Heart left ventricle (tissue), 13 donors: ENCODE results near the gene OTOP3.

ENCODE experiments used
- CTCF ChIP-seq, 12 donors: fragments of 200-600 bp; sonication (generic) in 4 of 12; IDR thresholded peaks; one replicate each; pipeline versions ENCODE4 v1.5.0 to v1.8.0; 2018 to 2022; ENCODE audit warnings: antibody characterized with exemption in 12 of 12, mild to moderate bottlenecking in 5 of 12
- POLR2A ChIP-seq, 2 donors: fragments of 450-650 bp; IDR thresholded peaks; one replicate each; pipeline ENCODE4 v1.6.1; 2017; ENCODE audit warnings: antibody characterized with exemption in 2 of 2, mild to moderate bottlenecking in 2 of 2, moderate library complexity in 2 of 2
- donor health status: ischemic (EF 13 %, LVEDD 7.1; RV severe dilation, severe dysfunction).
- donor health status: DM: no; HTN: yes; CAD: no.
- donor health status: DM: no; HTN: no; CAD: no.
- donor health status: ischemic (EF 25% LVEDD 6.9; RV normal size, moderate dysfunction).
- donor health status: ischemic (EF 25% LVEDD 5.7; RV mildly dilated, moderate dysfunction).
- donor health status: ischemic (EF 35%, LVEDD 5.7; RV mildly dilated, moderate dysfunction).
- donor health status: nonischemic (EF 11% LVEDD 7.7; RV severe dilation, severe dysfunction).
- donor health status: DM: yes; HTN: yes; CAD: no.
- donor health status: PGD.
- donor health status: ischemic (EF 29% LVEDD 5.4; RV normal size, mild dysfunction).
- donor health status: nonischemic (EF 23%, LVEDD 6.1; RV moderate dilation, normal function).

GRCh38 chr17:74922172-74922571 is 13.5 kb upstream of the OTOP3 start:
- no peak for TF ChIP-seq POLR2A (IDR thresholded peaks at IDR 0.05)
- TF ChIP-seq CTCF (IDR thresholded peaks at IDR 0.05), result no peak
